Body of pancreas (tissue), 4 donors: ENCODE data around the gene CDK5RAP2. TPM values are rescaled to one million over a fixed set of nuclear protein-coding genes. Genes with fewer than 3 reads are reported as not detected.

Experiments used
- ATAC-seq: fragments of 150-250 bp; one replicate; pipeline ENCODE4 v1.9.1; 2016
- DNase-seq, 4 donors: peaks; one replicate each; pipeline ENCODE4 v3.0.0-alpha.2; 2019
- H3K27ac ChIP-seq, 4 donors: fragments of 200-600 bp; sonication (generic); 1 replicate in 3 of 4; 2 replicates in 1 of 4; pipeline versions ENCODE4 v1.5.1 to v1.6.1; 2016 to 2019; ENCODE audit warnings: mild to moderate bottlenecking in 1 of 4, mixed read lengths in 1 of 4, moderate library complexity in 1 of 4
- H3K27me3 ChIP-seq, 2 donors: fragments of 200-600 bp; sonication (generic); one replicate each; pipeline ENCODE4 v1.6.0; 2016; ENCODE audit warnings: mild to moderate bottlenecking in 1 of 2
- H3K36me3 ChIP-seq, 2 donors: fragments of 200-600 bp; sonication (generic); replicated peaks in 1 of 2; 2 replicates each; pipeline ENCODE4 v1.5.1; 2016; ENCODE audit warnings: low read depth in 2 of 2; ENCODE audit not compliant: insufficient read depth in 1 of 2
- H3K4me1 ChIP-seq: fragments of 200-600 bp; sonication (generic); one replicate; pipeline ENCODE4 v1.6.0; 2016
- H3K4me3 ChIP-seq, 2 donors: fragments of 200-600 bp; sonication (generic); 1 replicate in 1 of 2; 2 replicates in 1 of 2; pipeline ENCODE4 v1.5.1; 2016 to 2019
- H3K9me3 ChIP-seq, 3 donors: fragments of 200-600 bp; sonication (generic); 1 replicate in 2 of 3; 2 replicates in 1 of 3; pipeline ENCODE4 v1.5.1; 2016
- POLR2A ChIP-seq, 3 donors: fragments of 450-650 bp; IDR thresholded peaks; one replicate each; pipeline ENCODE4 v1.6.1; 2016; ENCODE audit warnings: antibody characterized with exemption in 3 of 3, mild to moderate bottlenecking in 2 of 3
- WGBS, 2 donors: methylation state at CpG; one replicate each; pipeline ENCODE4 v1.1.5; 2017; 5-methylcytosine and 5-hydroxymethylcytosine counted together
- intact Hi-C: fragments of 100-400 bp; cut with DNase I; formaldehyde crosslinking; loops from one replicate; pipeline ENCODE4 v1.15.1; 2023
- total RNA-seq, 2 donors: library from RNA; depleted of rRNA; stranded (reverse); fragments of >200 nt; gene quantifications; one replicate each; pipeline ENCODE4 v1.1.0, GENCODE V29; 2016
- TF ChIP-seq, protein P1 (sequence below), 7 experiments: fragments of 450-650 bp in 4 of 7; fragments of 200-600 bp in 3 of 7; sonication (generic) in 3 of 7; IDR thresholded peaks; one replicate each; pipeline ENCODE4 v1.5.1; 2016 to 2019; ENCODE audit warnings: antibody characterized with exemption in 7 of 7

Gene CDK5RAP2
- total RNA-seq, 2 donors from 2014 or later = 21.5 to 45.5 TPM

DNA sequence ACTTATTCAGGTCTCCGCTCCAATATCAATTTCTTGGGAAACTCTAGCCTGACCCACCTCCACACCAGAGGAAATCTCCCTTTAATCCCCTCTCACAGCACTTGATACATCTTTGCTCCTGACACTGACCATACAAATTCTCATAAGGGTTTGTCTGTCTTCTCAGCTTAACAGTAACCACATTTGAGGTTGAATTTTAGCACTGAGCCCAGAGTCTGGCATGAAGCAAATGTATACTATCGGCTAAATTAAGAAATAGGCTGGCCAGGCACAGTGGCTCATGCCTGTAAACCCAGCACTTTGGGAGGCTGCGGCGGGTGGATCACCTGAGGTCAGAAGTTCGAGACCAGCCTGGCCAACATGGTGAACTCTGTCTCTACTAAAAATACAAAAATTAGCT lies 9.7 kb downstream of the CDK5RAP2 start:
- WGBS, 2 donors = 92 to 97% methylated on average over 5 of the region's 5 CpGs
- H3K27ac ChIP-seq = no peak overlapping the region
- intact Hi-C loops = no loop called here
- H3K4me1 ChIP-seq = peaks cover 15% of the 10 kb centered on the region
- H3K36me3 ChIP-seq = peaks cover 0 to 7% of the 10 kb centered on the region in 2 donors
- DNase-seq (no peak), ATAC-seq (no peak)
- H3K9me3 ChIP-seq = no peaks in the 10 kb centered on the region
- no peak overlapping the region for H3K4me3 ChIP-seq
- TF ChIP-seq, protein P1, sequence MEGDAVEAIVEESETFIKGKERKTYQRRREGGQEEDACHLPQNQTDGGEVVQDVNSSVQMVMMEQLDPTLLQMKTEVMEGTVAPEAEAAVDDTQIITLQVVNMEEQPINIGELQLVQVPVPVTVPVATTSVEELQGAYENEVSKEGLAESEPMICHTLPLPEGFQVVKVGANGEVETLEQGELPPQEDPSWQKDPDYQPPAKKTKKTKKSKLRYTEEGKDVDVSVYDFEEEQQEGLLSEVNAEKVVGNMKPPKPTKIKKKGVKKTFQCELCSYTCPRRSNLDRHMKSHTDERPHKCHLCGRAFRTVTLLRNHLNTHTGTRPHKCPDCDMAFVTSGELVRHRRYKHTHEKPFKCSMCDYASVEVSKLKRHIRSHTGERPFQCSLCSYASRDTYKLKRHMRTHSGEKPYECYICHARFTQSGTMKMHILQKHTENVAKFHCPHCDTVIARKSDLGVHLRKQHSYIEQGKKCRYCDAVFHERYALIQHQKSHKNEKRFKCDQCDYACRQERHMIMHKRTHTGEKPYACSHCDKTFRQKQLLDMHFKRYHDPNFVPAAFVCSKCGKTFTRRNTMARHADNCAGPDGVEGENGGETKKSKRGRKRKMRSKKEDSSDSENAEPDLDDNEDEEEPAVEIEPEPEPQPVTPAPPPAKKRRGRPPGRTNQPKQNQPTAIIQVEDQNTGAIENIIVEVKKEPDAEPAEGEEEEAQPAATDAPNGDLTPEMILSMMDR (IDR thresholded peaks at IDR 0.05) = no peak
- no peak for TF ChIP-seq POLR2A (IDR thresholded peaks at IDR 0.05)
- H3K27me3 ChIP-seq = no peaks in the 10 kb centered on the region

DNA sequence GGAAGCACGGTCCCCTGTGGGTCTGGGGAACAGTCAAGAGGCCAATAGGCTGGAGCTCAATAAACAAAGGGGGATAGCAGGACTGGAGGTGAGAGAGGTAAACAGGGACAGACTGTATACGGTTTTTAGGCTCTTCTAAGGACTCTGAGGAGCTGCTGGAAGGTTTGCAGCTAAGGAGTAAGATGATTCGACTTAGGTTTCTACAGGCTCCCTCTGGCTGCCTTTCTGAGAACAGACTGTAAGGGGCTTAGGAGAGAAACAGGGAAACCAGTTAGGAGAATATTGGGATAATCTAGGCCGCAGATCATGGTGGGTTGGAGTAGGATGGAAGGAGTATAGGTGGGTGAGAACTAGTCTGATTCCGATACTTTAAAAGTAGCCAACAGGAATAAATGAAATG lies 10.4 kb downstream of the CDK5RAP2 start:
- Histone ChIP-seq H3K9me3 (no peaks in the 10 kb centered on the region), H3K4me3 (no peak overlapping the region), H3K27ac (no peak overlapping the region), H3K27me3 (no peaks in the 10 kb centered on the region), H3K4me1 (peaks cover 15% of the 10 kb centered on the region), H3K36me3 (peaks cover 0 to 7% of the 10 kb centered on the region in 2 donors)
- intact Hi-C loops = no loop called here
- WGBS, 2 donors = 89 to 91% methylated on average over 5 of the region's 5 CpGs
- ATAC-seq (no peak), DNase-seq (no peak)
- TF ChIP-seq POLR2A (IDR thresholded peaks at IDR 0.05) = no peak
- TF ChIP-seq, protein P1 (IDR thresholded peaks at IDR 0.05) = no peak

DNA sequence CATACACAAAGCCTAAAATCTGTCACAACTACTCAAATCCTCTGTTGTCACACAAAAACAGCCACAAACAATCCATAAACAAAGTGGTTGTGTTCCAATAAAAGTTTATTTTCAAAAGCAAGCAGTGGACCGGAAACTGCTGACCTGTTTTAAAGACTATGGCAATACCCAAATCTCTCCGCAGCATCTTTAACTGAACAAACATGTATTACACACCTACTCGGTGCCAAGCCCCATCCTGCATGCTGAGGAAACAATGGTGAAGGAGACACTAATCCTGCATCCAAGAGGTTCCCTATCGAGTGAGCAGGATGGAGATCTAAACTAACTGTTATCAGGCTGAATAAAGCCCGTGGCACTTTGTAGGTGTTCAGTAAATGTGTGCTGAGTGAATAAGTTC lies 11.2 kb downstream of the CDK5RAP2 start:
- Histone ChIP-seq H3K36me3 (peaks cover 0 to 7% of the 10 kb centered on the region in 2 donors), H3K4me3 (no peak overlapping the region), H3K9me3 (no peaks in the 10 kb centered on the region), H3K4me1 (peaks cover 15% of the 10 kb centered on the region), H3K27ac (no peak overlapping the region), H3K27me3 (no peaks in the 10 kb centered on the region)
- ATAC-seq (no peak), DNase-seq (no peak)
- TF ChIP-seq, protein P1 (IDR thresholded peaks at IDR 0.05) = no peak
- TF ChIP-seq POLR2A (IDR thresholded peaks at IDR 0.05) = no peak
- intact Hi-C loops = no loop called here
- 84 to 88% methylated on average over 5 of the region's 5 CpGs for WGBS, 2 donors

DNA sequence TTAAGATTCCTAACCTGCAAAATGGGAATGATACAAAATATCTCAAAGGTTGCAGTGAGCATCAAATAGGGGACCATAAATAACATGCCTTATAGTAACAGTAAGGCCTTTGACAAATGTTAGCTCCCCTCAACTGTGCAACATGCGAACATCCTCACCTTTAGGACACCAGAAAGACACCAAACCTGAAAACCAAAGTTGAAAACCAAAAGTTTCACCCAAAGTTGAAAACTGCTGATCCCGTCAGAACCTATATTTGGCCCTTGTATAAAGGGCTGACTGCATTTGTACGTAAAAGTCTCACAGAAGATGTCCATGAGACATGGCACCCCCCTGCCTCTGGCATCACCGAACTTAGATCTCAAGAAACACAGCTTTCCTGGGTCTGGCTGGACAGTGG lies 12.1 kb downstream of the CDK5RAP2 start:
- no peak for DNase-seq
- peaks cover 0 to 7% of the 10 kb centered on the region in 2 donors for H3K36me3 ChIP-seq
- no peak for ATAC-seq
- no peaks in the 10 kb centered on the region for H3K27me3 ChIP-seq
- WGBS, 2 donors = 88 to 95% methylated on average over 4 of the region's 4 CpGs
- no peak overlapping the region for H3K27ac ChIP-seq
- intact Hi-C loops = no loop called here
- no peak overlapping the region for H3K4me3 ChIP-seq
- no peak for TF ChIP-seq POLR2A (IDR thresholded peaks at IDR 0.05)
- TF ChIP-seq, protein P1 (IDR thresholded peaks at IDR 0.05) = no peak
- H3K9me3 ChIP-seq = no peaks in the 10 kb centered on the region
- H3K4me1 ChIP-seq = peaks cover 15% of the 10 kb centered on the region

DNA sequence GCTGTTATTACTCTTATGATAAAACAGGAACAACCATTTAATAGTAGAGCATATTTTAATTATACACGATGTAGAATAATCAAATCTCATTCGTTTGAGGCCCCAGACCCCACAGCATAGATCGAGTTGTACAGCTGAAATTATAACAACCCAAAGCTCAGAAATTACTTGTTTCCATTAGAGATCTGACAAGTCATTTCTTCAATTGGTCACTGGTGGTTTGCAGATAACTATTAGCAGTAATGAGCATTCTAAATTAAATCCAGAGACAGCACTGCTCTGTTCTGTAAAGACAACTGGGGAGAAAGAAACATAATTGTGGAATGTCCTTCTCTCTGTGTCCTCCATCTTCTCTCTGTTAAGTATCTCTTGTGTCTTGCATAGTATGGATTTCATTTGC lies 12.9 kb downstream of the CDK5RAP2 start:
- WGBS, 2 donors = 84 to 85% methylated on average over 3 of the region's 3 CpGs
- no peak for DNase-seq
- H3K4me3 ChIP-seq = no peak overlapping the region
- H3K9me3 ChIP-seq = no peaks in the 10 kb centered on the region
- TF ChIP-seq POLR2A (IDR thresholded peaks at IDR 0.05) = no peak
- TF ChIP-seq, protein P1 (IDR thresholded peaks at IDR 0.05) = no peak
- peaks cover 0 to 7% of the 10 kb centered on the region in 2 donors for H3K36me3 ChIP-seq
- H3K27ac ChIP-seq = no peak overlapping the region
- no peaks in the 10 kb centered on the region for H3K27me3 ChIP-seq
- ATAC-seq = no peak
- intact Hi-C loops = no loop called here
- H3K4me1 ChIP-seq = peaks cover 15% of the 10 kb centered on the region
